IMR-90 (cell line): ENCODE measurements around the gene MEIS2. TPM values are rescaled to one million over a fixed set of nuclear protein-coding genes. Genes with fewer than 3 reads are reported as not detected.

ENCODE experiments used
- ATAC-seq: fragments of 200-7000 bp; cut with Tn5 transposase; 2 replicates; pipeline ENCODE4 v1.9.1; 2020; ENCODE audit warnings: low read depth, mild to moderate bottlenecking, moderate library complexity
- BruUV-seq: library from RNA; stranded (reverse); fragments of 400-500 nt; replicated peaks from 2 replicates; lab custom pipeline; 2021; lab: Mats Ljungman, UMichigan
- CTCF ChIA-PET: fragments of 300-600 bp; formaldehyde crosslinking; extraction: SDS; loops from one replicate; lab custom pipeline; 2021; ENCODE audit warnings: antibody characterized with exemption; lab: Yijun Ruan, JAX
- POLR2A ChIA-PET: fragments of 300-600 bp; sonication (Branson Sonifier 250); formaldehyde crosslinking; loops from one replicate; lab custom pipeline; 2022; ENCODE audit warnings: antibody characterized with exemption; ENCODE audit not compliant: unreplicated experiment; lab: Charles Lee
- DNase-seq: peaks from one replicate; pipeline ENCODE4 v3.0.0; 2013
- H2AFZ ChIP-seq: replicated peaks from 2 replicates; pipeline ENCODE3; 2013; ENCODE audit warnings: low read length, mild to moderate bottlenecking; ENCODE audit not compliant: poor library complexity
- H2AK5ac ChIP-seq: 2 replicates; pipeline ENCODE4 v1.6.1; 2013; ENCODE audit warnings: low read depth, low read length, inconsistent platforms
- H2AK9ac ChIP-seq: replicated peaks from 2 replicates; pipeline ENCODE3; 2013; ENCODE audit warnings: mild to moderate bottlenecking, low read depth, low read length, moderate library complexity; ENCODE audit not compliant: poor library complexity
- H2BK120ac ChIP-seq: 2 replicates; pipeline ENCODE4 v1.6.1; 2013; ENCODE audit warnings: low read depth, low read length, inconsistent platforms
- H2BK15ac ChIP-seq: 3 replicates; pipeline ENCODE4 v1.6.1; 2013; ENCODE audit warnings: low read depth, low read length, inconsistent platforms
- H2BK20ac ChIP-seq: 2 replicates; pipeline ENCODE4 v1.6.1; 2013; ENCODE audit warnings: low read depth, mild to moderate bottlenecking, inconsistent platforms, low read length, moderate library complexity
- H2BK5ac ChIP-seq: 2 replicates; pipeline ENCODE4 v1.6.1; 2013; ENCODE audit warnings: mild to moderate bottlenecking, low read depth, low read length, inconsistent platforms; ENCODE audit not compliant: poor library complexity, severe bottlenecking
- H3K14ac ChIP-seq: replicated peaks from 2 replicates; pipeline ENCODE4 v1.6.1; 2013; ENCODE audit warnings: low read depth, low read length, inconsistent platforms
- H3K18ac ChIP-seq: 2 replicates; pipeline ENCODE4 v1.6.1; 2013; ENCODE audit warnings: low read depth, low read length, control low read depth
- H3K23ac ChIP-seq: 2 replicates; pipeline ENCODE4 v1.6.1; 2013; ENCODE audit warnings: low read depth, low read length, inconsistent platforms
- H3K27ac ChIP-seq: 2 replicates; pipeline ENCODE4 v1.5.1; 2013; ENCODE audit warnings: mild to moderate bottlenecking, control low read depth, low read length; ENCODE audit not compliant: insufficient read depth
- H3K27me3 ChIP-seq: 2 replicates; pipeline ENCODE4 v1.6.1; 2013; ENCODE audit warnings: low read length; ENCODE audit not compliant: control insufficient read depth, insufficient read depth
- H3K36me3 ChIP-seq: 2 replicates; pipeline ENCODE4 v1.6.1; 2013; ENCODE audit warnings: low read length, mixed read lengths; ENCODE audit not compliant: control insufficient read depth, insufficient read depth
- H3K4ac ChIP-seq: 2 replicates; pipeline ENCODE4 v1.6.1; 2013; ENCODE audit warnings: low read depth, low read length, inconsistent platforms
- H3K4me1 ChIP-seq: 2 replicates; pipeline ENCODE4 v1.6.1; 2013; ENCODE audit warnings: low read length, mixed read lengths; ENCODE audit not compliant: control insufficient read depth, insufficient read depth
- H3K4me2 ChIP-seq: 2 replicates; pipeline ENCODE4 v1.6.1; 2013; ENCODE audit warnings: low read depth, mild to moderate bottlenecking, control low read depth, low read length, moderate library complexity
- H3K4me3 ChIP-seq: 2 replicates; pipeline ENCODE4 v1.5.1; 2013; ENCODE audit warnings: low read depth, mild to moderate bottlenecking, control low read depth, low read length, moderate library complexity; ENCODE audit not compliant: insufficient read depth
- H3K56ac ChIP-seq: 2 replicates; pipeline ENCODE4 v1.6.1; 2013; ENCODE audit warnings: low read length, inconsistent platforms; ENCODE audit not compliant: insufficient read depth; ENCODE audit errors: extremely low read depth
- H3K79me1 ChIP-seq, 2 experiments: 2 replicates each; pipeline ENCODE4 v1.6.1; 2013; ENCODE audit warnings: low read length in 2 of 2, inconsistent platforms in 1 of 2, low read depth in 1 of 2
- H3K9ac ChIP-seq: 2 replicates; pipeline ENCODE4 v1.6.1; 2013; ENCODE audit warnings: low read depth, low read length, control low read depth
- H3K9me1 ChIP-seq: 2 replicates; pipeline ENCODE4 v1.6.1; 2013; ENCODE audit warnings: low read length, inconsistent platforms; ENCODE audit not compliant: insufficient read depth
- H3K9me3 ChIP-seq: 2 replicates; pipeline ENCODE4 v1.6.1; 2013; ENCODE audit warnings: low read length; ENCODE audit not compliant: control insufficient read depth, insufficient read depth
- H4K20me1 ChIP-seq: 2 replicates; pipeline ENCODE4 v1.6.1; 2013; ENCODE audit warnings: low read length, inconsistent platforms; ENCODE audit not compliant: insufficient read depth
- H4K5ac ChIP-seq: 2 replicates; pipeline ENCODE4 v1.6.1; 2013; ENCODE audit warnings: mild to moderate bottlenecking, low read depth, low read length, control low read depth
- H4K8ac ChIP-seq, 2 experiments: 2 replicates each; pipeline ENCODE4 v1.6.1; 2013; ENCODE audit warnings: low read depth in 2 of 2, low read length in 2 of 2, control low read depth in 1 of 2, inconsistent platforms in 1 of 2
- H4K91ac ChIP-seq: 2 replicates; pipeline ENCODE4 v1.6.1; 2013; ENCODE audit warnings: low read depth, low read length, inconsistent platforms; ENCODE audit not compliant: insufficient read depth
- BHLHE40 ChIP-seq: fragments of 150-350 bp; IDR thresholded peaks from 2 replicates; pipeline ENCODE4 v1.6.1; 2016; ENCODE audit warnings: mild to moderate bottlenecking, low read depth, low read length
- CEBPB ChIP-seq: IDR thresholded peaks from 2 replicates; pipeline ENCODE4 v1.6.1; 2012; ENCODE audit warnings: low read depth, low read length, improper control_type of control experiment
- CHD1 ChIP-seq: IDR thresholded peaks from 2 replicates; pipeline ENCODE4 v1.6.1; 2012; ENCODE audit warnings: low read depth, low read length, improper control_type of control experiment
- FOS ChIP-seq: fragments of 150-350 bp; IDR thresholded peaks from 2 replicates; pipeline ENCODE4 v1.6.1; 2016; ENCODE audit warnings: low read depth, low read length
- MAFK ChIP-seq: IDR thresholded peaks from 2 replicates; pipeline ENCODE4 v1.6.1; 2012; ENCODE audit warnings: low read depth, low read length, improper control_type of control experiment
- MAZ ChIP-seq: IDR thresholded peaks from 2 replicates; pipeline ENCODE4 v1.6.1; 2012; ENCODE audit warnings: low read depth, mild to moderate bottlenecking, low read length, improper control_type of control experiment, moderate library complexity, borderline replicate concordance
- MXI1 ChIP-seq: IDR thresholded peaks from 2 replicates; pipeline ENCODE4 v1.6.1; 2012; ENCODE audit warnings: low read depth, mild to moderate bottlenecking, low read length, moderate library complexity, borderline replicate concordance
- NFE2L2 ChIP-seq: fragments of 150-350 bp; IDR thresholded peaks from 2 replicates; pipeline ENCODE4 v1.6.1; 2016; ENCODE audit warnings: low read depth, mild to moderate bottlenecking, low read length
- POLR2A ChIP-seq: IDR thresholded peaks from 2 replicates; pipeline ENCODE4 v1.6.1; 2012; ENCODE audit warnings: mild to moderate bottlenecking, low read depth, low read length
- RAD21 ChIP-seq: IDR thresholded peaks from 2 replicates; pipeline ENCODE4 v1.6.1; 2012; ENCODE audit warnings: low read length, improper control_type of control experiment
- RCOR1 ChIP-seq: IDR thresholded peaks from 2 replicates; pipeline ENCODE4 v1.6.1; 2012; ENCODE audit warnings: mild to moderate bottlenecking, low read length, improper control_type of control experiment; ENCODE audit not compliant: insufficient replicate concordance
- RFX5 ChIP-seq: IDR thresholded peaks from 2 replicates; pipeline ENCODE4 v1.8.0; 2012; ENCODE audit warnings: low read depth, mild to moderate bottlenecking, low read length, moderate library complexity
- WGBS, 2 experiments: methylation state at CpG; one replicate each; pipeline versions ENCODE4 v1.1.5 to v1.1.7; 2013; ENCODE audit warnings: missing lambda C conversion rate in 2 of 2; ENCODE audit not compliant: insufficient read length in 1 of 2; ENCODE audit errors: extremely low coverage in 2 of 2; 5-methylcytosine and 5-hydroxymethylcytosine counted together
- dilution Hi-C: fragments of 300-500 bp; cut with HindIII; formaldehyde crosslinking; loops from one replicate; pipeline ENCODE4 v1.14.3; 2018; ENCODE audit warnings: low sequenced_read_pairs; ENCODE audit not compliant: unreplicated experiment
- in situ Hi-C: fragments of 300-500 bp; cut with MboI; formaldehyde crosslinking; loops from 3 replicates; pipeline ENCODE4 v1.14.3; 2019; ENCODE audit warnings: low sequenced_read_pairs, inconsistent platforms, mixed read lengths
- intact Hi-C: fragments of 100-400 bp; cut with micrococcal nuclease; formaldehyde crosslinking; loops from 2 replicates; pipeline ENCODE4 v1.10.0; 2022
- polyA plus RNA-seq, 3 experiments: library from polyadenylated mRNA; depleted of rRNA; stranded (reverse); fragments of >200 nt; gene quantifications; 2 replicates each; pipeline ENCODE4 v1.2.3, GENCODE V29; 2012; ENCODE audit warnings: low replicate concordance in 1 of 3
- total RNA-seq: library from RNA; depleted of rRNA; stranded (reverse); fragments of >200 nt; gene quantifications from 2 replicates; pipeline ENCODE4 v1.2.3, GENCODE V29; 2012
- TF ChIP-seq, protein P1 (sequence below): fragments of 150-350 bp; IDR thresholded peaks from 2 replicates; pipeline ENCODE4 v1.6.1; 2016; ENCODE audit warnings: low read depth, mild to moderate bottlenecking, low read length, moderate library complexity, borderline replicate concordance
- TF ChIP-seq, protein P2 (sequence below): fragments of 150-350 bp; IDR thresholded peaks from 2 replicates; pipeline ENCODE4 v1.6.1; 2017; ENCODE audit warnings: mild to moderate bottlenecking, antibody characterized with exemption, low read length, low read depth

MEIS2 gene
- total and polyA plus RNA-seq, 2 of the 4 experiments (the other 2 are of a cell fraction) = 70.1 to 71.3 TPM

DNA sequence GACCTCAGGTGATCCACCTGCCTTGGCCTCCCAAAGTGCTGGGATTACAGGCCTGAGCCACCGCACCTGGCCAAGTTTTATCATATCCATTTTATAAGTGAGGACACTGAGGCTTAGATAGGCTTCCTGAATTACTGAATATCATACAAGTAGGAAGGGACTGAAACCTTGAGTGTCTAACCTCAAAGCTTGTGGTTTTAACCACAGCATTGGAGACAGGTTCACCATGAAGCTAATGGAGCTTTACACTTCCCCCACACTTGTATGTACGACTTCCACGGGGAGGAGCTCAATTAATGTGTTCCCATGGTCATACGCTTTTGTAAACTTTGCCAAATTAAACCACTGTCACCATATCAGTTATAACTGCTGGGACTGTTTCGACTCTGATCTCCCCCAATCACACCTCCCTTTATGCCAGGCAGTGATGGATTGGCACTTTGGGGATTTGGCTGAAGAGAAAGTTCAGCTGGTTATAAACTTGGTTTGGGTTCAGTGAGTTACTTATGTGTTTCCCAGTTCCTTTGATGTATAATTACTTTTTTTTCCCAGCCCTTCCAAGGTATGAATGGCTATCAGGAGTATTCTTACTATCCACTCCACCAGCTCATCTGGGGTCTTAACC is 38.4 kb upstream of the MEIS2 start:
- ChIA-PET CTCF (no interaction called here), POLR2A (no interaction called here)
- no peak overlapping the region for H3K18ac ChIP-seq
- ATAC-seq (no peak), DNase-seq (no peak)
- H3K56ac ChIP-seq = no peak overlapping the region
- dilution Hi-C loops = no loop called here
- H2AFZ ChIP-seq = no peak overlapping the region
- no peak overlapping the region for H2BK15ac ChIP-seq
- H3K79me1 ChIP-seq = no peaks in the 10 kb centered on the region
- no peaks in the 10 kb centered on the region for H3K9me3 ChIP-seq
- no peak overlapping the region for H3K23ac ChIP-seq
- in situ Hi-C loops = loop anchor here (10.0 to 25.0 kb wide), 6 partner anchors 626 to 1851 kb away; no protein-coding TSS in a partner anchor
- TF ChIP-seq MXI1 (no peak), RAD21 (no peak), BHLHE40 (no peak), FOS (no peak), RFX5 (no peak), NFE2L2 (no peak), POLR2A (no peak), CEBPB (no peak), MAFK (no peak), MAZ (no peak), RCOR1 (no peak), CHD1 (no peak)
- TF ChIP-seq, protein P1, sequence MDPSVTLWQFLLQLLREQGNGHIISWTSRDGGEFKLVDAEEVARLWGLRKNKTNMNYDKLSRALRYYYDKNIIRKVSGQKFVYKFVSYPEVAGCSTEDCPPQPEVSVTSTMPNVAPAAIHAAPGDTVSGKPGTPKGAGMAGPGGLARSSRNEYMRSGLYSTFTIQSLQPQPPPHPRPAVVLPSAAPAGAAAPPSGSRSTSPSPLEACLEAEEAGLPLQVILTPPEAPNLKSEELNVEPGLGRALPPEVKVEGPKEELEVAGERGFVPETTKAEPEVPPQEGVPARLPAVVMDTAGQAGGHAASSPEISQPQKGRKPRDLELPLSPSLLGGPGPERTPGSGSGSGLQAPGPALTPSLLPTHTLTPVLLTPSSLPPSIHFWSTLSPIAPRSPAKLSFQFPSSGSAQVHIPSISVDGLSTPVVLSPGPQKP = no peak
- TF ChIP-seq, protein P2, sequence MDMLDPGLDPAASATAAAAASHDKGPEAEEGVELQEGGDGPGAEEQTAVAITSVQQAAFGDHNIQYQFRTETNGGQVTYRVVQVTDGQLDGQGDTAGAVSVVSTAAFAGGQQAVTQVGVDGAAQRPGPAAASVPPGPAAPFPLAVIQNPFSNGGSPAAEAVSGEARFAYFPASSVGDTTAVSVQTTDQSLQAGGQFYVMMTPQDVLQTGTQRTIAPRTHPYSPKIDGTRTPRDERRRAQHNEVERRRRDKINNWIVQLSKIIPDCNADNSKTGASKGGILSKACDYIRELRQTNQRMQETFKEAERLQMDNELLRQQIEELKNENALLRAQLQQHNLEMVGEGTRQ = no peak
- no peak overlapping the region for H3K14ac ChIP-seq
- 0 out of 2 replicates have a peak, but pooled peaks cover 2% of the 10 kb centered on the region for H3K9me1 ChIP-seq
- H2BK5ac ChIP-seq = no peak overlapping the region
- H4K5ac ChIP-seq = no peak overlapping the region
- no peak overlapping the region for H2AK5ac ChIP-seq
- H4K8ac ChIP-seq = no peak overlapping the region
- H4K91ac ChIP-seq = no peak overlapping the region
- no peak overlapping the region for H3K4me3 ChIP-seq
- no peak overlapping the region for H3K27ac ChIP-seq
- H3K4ac ChIP-seq = no peak overlapping the region
- H3K36me3 ChIP-seq = no peaks in the 10 kb centered on the region
- no peak overlapping the region for H3K4me2 ChIP-seq
- H4K20me1 ChIP-seq = no peaks in the 10 kb centered on the region
- intact Hi-C loops = loop anchor here (10.0 kb wide), 3 partner anchors 504 to 1384 kb away; no protein-coding TSS in a partner anchor
- H3K27me3 ChIP-seq = no peaks in the 10 kb centered on the region
- H2BK120ac ChIP-seq = no peak overlapping the region
- no peak overlapping the region for H2AK9ac ChIP-seq
- peaks cover 1% of the 10 kb centered on the region; the same call in 1 of the 2 replicates for H3K4me1 ChIP-seq
- BruUV-seq = no TSS peak
- WGBS, 2 experiments = 40% methylated on average over 2 of the region's 5 CpGs; no CpG with 5 or more reads in 1 of the 2 experiments
- no peak overlapping the region for H2BK20ac ChIP-seq
- no peak overlapping the region for H3K9ac ChIP-seq
